ENCODE measurements around the gene MYMX.
"Not testable (repeated sequence)": the region's sequence is repeated elsewhere in the genome, so short reads cannot be mapped to it uniquely, and the experiment has no call there.

MYMX gene

DNA sequence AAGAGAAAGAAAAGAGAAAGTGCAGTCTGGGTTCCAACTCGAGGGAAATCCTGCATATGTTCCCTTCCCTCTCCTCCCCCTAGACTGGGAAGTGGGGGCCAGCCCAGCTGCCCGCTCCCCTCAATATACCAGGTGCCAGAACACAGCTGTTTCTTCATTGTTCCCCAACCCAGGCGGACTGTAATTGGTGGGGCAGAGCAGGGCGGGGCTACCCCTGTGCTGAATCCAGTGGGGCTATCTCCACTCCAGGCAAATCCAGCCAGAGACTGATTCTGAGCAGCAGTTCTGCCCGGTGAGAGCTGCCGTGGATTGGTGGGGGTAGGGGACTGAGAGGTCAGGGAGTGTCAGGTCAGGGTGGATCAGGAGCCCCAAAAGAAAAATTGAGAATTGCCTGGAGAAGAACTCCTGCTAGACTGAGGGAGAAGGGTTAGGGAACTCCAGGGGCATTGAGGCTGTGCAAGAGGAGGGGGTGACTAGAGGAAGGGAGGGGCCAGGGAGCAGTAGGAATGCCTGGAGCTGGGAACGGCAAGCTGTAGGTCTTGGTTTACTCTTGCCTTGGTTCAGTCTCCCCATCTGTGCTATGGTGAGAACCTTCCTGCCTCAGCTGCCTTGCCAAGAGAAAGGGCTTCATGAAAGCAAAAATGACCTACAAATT is at the start of gene MYMX:
Gene MYMX, plus strand, starts transcription at position 250 of the 655 bp plus-strand sequence. CDS start 546 bp downstream, outside the sequence.
- DNase-seq, result no peak

DNA sequence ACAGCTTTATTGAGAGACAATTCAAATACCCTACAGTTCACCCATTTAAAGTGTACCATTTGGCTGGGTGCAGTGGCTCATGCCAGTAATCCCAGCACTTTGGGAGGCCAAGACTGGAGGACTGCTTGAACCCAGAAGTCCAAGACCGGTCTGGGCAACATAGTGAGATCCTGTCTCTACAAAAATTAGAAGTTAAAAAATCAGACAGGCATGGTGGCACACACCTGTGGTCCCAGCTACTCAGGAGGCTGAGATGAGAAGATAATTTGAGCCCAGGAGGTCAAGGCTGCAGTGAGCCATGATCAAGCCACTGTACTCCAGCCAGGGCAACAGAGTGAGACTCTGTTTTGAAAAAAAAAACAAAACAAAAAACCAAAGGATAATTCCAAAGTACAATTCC is 49.2 kb upstream of the MYMX start:
- no peak for DNase-seq

DNA sequence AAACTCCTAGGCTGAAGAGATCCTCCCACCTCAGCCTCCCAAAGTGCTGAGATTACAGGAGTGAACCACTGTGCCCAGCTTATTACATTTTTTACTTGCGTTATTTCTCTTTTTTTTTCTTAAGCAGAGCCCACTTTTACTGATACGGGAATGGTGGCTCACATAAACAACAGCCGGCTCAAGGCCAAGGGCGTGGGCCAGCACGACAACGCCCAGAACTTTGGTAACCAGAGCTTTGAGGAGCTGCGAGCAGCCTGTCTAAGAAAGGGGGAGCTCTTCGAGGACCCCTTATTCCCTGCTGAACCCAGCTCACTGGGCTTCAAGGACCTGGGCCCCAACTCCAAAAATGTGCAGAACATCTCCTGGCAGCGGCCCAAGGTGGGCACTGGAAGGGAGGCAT is 47.6 kb upstream of the MYMX start:
- no peak for DNase-seq

DNA sequence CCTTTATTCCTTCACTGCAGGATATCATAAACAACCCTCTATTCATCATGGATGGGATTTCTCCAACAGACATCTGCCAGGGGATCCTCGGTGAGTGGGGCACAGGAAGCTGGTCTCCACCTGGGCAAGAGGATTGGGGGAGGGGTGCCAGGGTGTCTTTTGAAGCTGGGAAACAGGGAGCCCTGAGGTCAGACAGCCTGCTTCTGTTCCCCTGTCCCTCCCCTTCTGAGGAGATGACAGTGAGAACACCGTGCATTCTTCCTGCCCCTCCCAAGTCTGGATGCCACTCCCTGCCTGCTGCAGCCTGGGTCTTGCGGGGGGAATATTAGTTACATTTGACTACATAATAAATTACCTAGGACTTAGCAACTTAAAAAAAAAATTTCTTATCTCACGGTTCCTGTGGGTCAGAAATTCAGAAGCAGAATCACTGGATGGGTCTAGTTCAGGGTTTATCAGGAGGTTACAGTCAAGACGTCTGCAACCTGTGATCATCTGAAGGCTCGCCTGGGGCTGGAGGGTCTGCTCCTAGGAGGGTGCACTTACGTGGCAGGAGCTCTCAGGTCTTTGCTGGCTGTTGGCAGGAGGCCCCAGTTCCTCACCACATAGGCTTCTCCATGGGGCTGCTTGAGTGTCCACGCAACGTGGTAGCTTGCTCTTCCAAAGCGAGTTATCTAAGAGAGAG is 46.7 kb upstream of the MYMX start:
- DNase-seq, result no peak

DNA sequence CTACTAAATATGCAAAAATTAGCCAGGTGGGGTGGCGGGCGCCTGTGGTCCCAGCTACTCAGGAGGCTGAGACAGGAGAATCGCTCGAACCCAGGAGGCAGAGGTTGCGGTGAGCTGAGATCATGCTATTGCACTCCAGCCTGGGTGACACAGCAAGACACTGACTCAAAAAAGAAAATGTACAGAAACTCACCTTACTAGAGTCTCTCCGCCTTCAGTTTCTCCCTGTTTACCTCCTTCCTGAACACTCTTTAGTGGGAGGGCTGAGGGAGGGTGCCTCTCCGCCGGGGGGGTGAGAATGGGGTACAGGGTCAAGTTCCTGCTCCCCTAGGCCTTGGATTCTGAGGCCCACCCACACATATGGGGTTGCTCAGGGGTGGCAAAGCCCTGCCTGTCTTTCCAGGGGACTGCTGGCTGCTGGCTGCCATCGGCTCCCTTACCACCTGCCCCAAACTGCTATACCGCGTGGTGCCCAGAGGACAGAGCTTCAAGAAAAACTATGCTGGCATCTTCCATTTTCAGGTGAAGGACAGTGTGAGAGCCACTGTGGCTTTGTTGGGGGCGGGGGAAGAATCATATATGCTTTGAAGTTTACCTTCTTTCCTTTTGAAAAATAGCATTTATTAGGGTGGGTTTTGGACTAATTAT is 44.7 kb upstream of the MYMX start:
- no peak for DNase-seq

DNA sequence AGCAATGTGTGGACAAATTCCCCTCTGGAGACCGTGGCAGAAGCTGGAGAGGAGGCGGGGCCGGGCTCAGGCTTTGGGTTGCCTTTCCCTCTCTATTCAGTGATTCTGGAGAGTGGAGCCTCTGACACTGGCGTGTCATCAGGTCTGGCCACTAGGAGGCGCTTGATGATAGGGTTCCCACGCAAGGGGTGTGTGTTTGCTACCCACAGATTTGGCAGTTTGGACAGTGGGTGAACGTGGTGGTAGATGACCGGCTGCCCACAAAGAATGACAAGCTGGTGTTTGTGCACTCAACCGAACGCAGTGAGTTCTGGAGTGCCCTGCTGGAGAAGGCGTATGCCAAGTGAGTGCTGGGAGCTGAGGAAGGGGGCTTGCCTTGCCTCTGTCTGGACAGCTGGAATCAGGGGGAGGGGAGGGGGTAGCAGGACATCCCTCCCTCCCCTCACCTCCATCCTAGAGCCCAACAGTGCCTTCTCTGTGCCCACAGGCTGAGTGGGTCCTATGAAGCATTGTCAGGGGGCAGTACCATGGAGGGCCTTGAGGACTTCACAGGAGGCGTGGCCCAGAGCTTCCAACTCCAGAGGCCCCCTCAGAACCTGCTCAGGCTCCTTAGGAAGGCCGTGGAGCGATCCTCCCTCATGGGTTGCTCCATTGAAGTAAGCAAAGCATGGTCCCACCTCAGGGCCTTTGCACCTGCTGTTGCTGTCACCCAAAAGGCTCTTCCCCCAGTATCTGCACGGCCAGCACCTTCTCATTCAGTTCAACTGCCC is 43.8 kb upstream of the MYMX start:
- DNase-seq, result peak; percentile 77

- no peak for DNase-seq
Measured at GRCh38 chr6:44176130-44176761, 40.5 kb upstream of the MYMX start.

- DNase-seq, result peak; percentile 26
Measured at GRCh38 chr6:44176762-44177509, 39.8 kb upstream of the MYMX start.

DNA sequence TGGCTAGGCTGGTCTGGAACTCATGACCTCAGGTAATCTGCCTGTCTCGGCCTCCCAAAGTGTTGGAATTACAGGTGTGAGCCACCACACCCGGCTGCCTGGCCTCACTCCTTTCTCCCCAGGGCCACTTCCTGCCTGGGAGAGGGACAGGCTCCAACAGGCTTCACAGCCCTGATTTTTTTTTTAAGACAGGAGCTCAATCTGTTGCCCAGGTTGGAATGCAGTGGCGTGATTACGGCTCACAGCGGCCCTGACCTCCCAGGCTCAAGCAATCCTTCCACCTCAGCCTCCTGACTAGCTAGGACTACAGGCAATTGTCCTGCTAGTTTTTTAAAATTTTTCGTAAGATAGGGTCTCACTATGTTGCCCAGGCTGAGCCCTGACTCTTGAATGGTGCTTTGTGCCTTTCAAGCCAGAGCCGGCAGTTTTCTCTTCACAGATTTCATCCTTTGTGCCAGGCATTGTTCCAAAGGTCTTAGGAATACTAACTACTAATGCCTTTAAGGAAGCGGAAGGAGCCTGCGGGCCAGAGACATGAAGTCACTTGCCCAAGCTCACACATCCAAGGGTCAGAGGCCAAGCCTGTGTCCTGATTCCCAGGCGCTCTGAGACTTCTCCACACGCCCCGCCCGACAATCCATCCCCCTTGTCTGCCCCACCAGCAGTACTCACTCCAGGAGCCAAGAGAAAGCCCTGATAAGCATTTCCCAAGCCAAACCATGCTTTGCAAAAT is 38.9 kb upstream of the MYMX start:
- DNase-seq, result no peak

GRCh38 chr6:44178424-44179071 is 38.2 kb upstream of the MYMX start:
- no peak for DNase-seq

DNA sequence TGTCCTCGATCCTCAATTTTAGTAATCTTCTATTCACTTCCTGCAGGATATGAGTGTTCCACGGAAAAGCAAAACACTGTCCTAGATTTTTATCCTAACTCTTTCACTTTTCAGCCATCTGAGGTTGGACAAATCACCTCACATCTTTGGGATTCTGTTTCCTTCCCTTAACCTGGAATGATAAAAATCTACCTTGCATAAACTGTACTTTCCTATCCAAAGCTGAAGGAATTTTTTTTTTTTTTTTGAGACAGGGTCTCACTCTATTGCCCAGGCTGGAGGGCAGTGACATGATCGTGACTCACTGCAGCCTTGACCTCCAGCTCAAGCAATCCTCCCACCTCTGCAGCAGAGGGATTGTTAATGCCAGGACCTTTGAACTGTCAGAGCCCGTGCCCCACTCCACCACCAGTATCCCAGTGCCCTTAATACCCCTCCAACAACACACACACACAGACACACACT is 37.6 kb upstream of the MYMX start:
- DNase-seq, result no peak

- DNase-seq, result no peak
Measured at GRCh38 chr6:44179648-44180047, 37.1 kb upstream of the MYMX start.

DNA sequence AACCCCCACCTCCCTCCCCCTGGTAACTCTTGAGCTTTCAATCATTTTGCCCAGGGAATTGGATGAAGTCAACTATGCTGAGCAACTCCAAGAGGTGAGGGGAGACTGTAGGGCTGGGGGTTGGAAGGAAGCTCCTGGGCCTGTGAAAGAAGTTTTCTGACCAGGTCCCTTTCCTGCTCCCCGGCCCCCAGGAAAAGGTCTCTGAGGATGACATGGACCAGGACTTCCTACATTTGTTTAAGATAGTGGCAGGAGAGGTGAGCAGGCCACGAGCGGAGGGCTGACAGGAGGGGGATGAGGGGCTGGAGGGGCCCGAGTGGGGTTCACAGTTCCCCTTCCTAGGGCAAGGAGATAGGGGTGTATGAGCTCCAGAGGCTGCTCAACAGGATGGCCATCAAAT is 36.3 kb upstream of the MYMX start:
- no peak for DNase-seq

DNA sequence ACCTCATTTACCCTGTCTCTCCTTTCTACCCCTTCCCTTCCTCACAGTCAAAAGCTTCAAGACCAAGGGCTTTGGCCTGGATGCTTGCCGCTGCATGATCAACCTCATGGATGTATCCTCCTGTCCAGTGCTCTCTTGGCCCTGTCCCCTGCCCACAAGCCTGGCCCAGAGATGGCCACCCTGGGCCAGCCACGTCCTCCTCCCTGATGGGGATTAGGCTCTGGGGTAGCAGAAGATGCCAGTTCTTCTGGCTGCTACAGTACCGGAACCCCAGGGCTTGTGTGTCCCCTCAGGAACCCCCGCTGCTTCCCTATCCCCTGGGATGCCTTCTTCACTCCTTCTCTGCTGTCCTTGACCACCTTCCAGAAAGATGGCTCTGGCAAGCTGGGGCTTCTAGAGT is 35.8 kb upstream of the MYMX start:
- no peak for DNase-seq

GRCh38 chr6:44181784-44182183 is 34.9 kb upstream of the MYMX start:
- DNase-seq, result not testable (repeated sequence)

DNA sequence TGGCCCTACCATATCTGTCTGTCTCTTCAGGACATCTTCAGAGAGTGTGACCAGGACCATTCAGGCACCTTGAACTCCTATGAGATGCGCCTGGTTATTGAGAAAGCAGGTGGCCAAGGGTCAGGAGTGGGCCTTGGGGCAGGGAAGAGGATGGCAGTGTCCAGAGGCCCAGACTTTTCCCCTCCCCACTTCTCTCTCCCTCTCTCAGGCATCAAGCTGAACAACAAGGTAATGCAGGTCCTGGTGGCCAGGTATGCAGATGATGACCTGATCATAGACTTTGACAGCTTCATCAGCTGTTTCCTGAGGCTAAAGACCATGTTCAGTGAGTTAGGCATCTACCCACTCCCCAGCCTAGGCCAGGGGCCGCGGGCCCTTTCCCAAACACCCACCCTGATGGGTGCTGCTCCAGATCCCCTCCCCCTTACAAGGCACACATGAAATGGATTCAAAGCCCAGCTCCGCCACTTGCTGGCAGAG is 33.8 kb upstream of the MYMX start:
- DNase-seq, result no peak

DNA sequence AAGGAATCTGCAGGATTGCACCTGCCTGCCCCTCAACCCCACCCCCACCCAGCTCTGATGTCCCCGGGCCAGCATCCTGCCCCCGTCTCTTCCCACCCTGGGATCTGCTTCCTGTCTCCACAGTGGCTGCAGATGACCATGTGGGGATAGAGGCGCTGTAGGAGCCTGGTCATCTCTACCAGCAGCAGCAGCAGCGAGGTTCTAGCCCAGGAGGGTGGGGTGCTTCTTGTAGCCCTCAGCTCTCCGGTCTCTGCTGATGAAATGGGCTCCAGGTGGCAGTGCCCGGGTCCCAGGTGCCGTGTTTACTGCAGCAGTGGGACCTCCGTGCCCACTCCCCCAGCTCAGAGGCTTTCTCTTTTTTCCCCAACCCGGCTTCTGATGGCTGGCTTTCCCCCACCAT is 32.9 kb upstream of the MYMX start:
- DNase-seq, result no peak

DNA sequence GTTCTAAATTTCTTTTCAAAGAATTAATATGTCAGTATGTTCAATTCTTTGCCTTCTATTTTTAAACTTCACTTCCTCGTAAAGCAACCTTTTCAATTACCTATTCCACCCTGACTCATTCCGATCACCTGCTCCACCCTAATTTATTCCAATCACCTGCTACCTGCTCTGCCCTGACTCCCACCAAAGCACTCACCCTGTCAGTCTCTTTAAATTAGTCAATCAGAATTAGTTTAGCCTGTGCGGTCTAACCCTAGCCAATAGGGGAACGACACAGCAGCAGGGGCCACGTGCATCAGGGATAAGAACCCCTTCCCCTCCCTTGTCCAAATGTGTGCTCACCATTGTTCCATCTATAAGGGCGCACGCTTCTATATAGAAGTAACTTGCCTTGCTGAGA is 31.4 kb upstream of the MYMX start:
- not testable (repeated sequence) for DNase-seq

- DNase-seq, result no peak
Measured at GRCh38 chr6:44185953-44186634, 30.6 kb upstream of the MYMX start.

- no peak for DNase-seq
Measured at GRCh38 chr6:44186635-44187025, 30.1 kb upstream of the MYMX start.

Measured in CD4-positive, alpha-beta T cell treated with Interleukin-12 subunit alpha and Interleukin-12 subunit beta, for 1 hour (primary cell).